Measurements from ENCODE around the gene SMPD1. TPM values are rescaled to one million over a fixed set of nuclear protein-coding genes. Genes with fewer than 3 reads are reported as not detected.

Gene SMPD1
- total and polyA plus RNA-seq, 9 of the 15 experiments (the other 6 are each of a cell fraction or from before 2014, with no cell fraction given) = 0.90 to 9.9 (median 5.2) TPM

GRCh38 chr11:6362873-6363678 is 27.2 kb upstream of the SMPD1 start:
- no peak overlapping the region for H2AFZ ChIP-seq (ENCODE audit: low read depth, low read length)
- H3K9me1 ChIP-seq (ENCODE audit: control insufficient read depth, insufficient read depth, low read length) = no peaks in the 10 kb centered on the region
- peak; percentile 90 for FAIRE-seq
- CTCF ChIA-PET (ENCODE audit: low intra/inter-chr PET ratio) = interaction anchor here (0.7 to 2.3 kb wide), 3 partner anchors 112 to 340 kb away, joined by 3 to 8 read pairs (median 4); no protein-coding TSS in a partner anchor
- no peaks in the 10 kb centered on the region for H4K20me1 ChIP-seq (replicated peaks; ENCODE audit: control insufficient read depth, insufficient read depth, low read length)
- WGBS (ENCODE audit: insufficient coverage, low coverage, missing lambda C conversion rate) = 37% methylated on average over 5 of the region's 6 CpGs
- POLR2A ChIA-PET = interaction anchor here (1.0 to 1.1 kb wide), 2 partner anchors 11 to 23 kb away, joined by 3 read pairs; no protein-coding TSS in a partner anchor
- no peak overlapping the region; a peak in 1 of 4 replicates for H3K9ac ChIP-seq (ENCODE audit: insufficient read depth in 1 of 2, low read depth in 2 of 2, low read length in 2 of 2)
- H3K79me2 ChIP-seq (ENCODE audit: control insufficient read depth, insufficient read depth, low read length) = no peaks in the 10 kb centered on the region
- peak; percentile 52 to 78 (median 62) for DNase-seq (ENCODE audit: extremely low read depth in 1 of 4, low spot score in 3 of 4)
- H3K4me3 ChIP-seq = no peak overlapping the region
- no TSS peak for BruUV-seq (replicated peaks)
- no peaks in the 10 kb centered on the region for H3K4me1 ChIP-seq (replicated peaks in 1 of 2; ENCODE audit: control insufficient read depth in 2 of 2, insufficient read depth in 2 of 2, low read length in 2 of 2)
- H3K36me3 ChIP-seq (ENCODE audit: control insufficient read depth, insufficient read depth, low read length) = no peaks in the 10 kb centered on the region
- no peaks in the 10 kb centered on the region for H3K9me3 ChIP-seq (replicated peaks; ENCODE audit: control insufficient read depth, insufficient read depth, low read depth, low read length)
- in situ Hi-C loops (cut with MboI) = no loop called here
- H3K4me2 ChIP-seq (ENCODE audit: insufficient read depth, low read length) = no peak overlapping the region
- intact Hi-C loops (cut with micrococcal nuclease) = loop anchor here (5.0 kb wide), 1 partner anchor 66 kb away; no protein-coding TSS in a partner anchor
- H3K27me3 ChIP-seq (ENCODE audit: control insufficient read depth in 2 of 2, insufficient read depth in 2 of 2, low read length in 2 of 2) = peaks cover 8 to 9% of the 10 kb centered on the region in 2 experiments; a peak in 2 of 5 replicates
- no peak overlapping the region for H3K27ac ChIP-seq (ENCODE audit: extremely low read depth, low read depth, low read length)
- peak; percentile 98 for ATAC-seq
- no peak for TF ChIP-seq PHB2 (IDR thresholded peaks at IDR 0.05; ENCODE audit: low read depth)
- no peak for TF ChIP-seq NFRKB (IDR thresholded peaks at IDR 0.05; ENCODE audit: low read depth)
- no peak for TF ChIP-seq C11orf30 (IDR thresholded peaks at IDR 0.05; ENCODE audit: low read depth)
- TF ChIP-seq MAFG (tag; conservative IDR thresholded peaks at IDR 0.05) = no peak
- no peak for TF ChIP-seq RCOR1 (IDR thresholded peaks at IDR 0.05; ENCODE audit: borderline replicate concordance in 1 of 2, low read depth in 2 of 2, low read length in 2 of 2)
- no peak for TF ChIP-seq ZNF347 (CRISPR knock-in tag; IDR thresholded peaks at IDR 0.05; ENCODE audit: low read depth)
- TF ChIP-seq NR3C1 (CRISPR knock-in tag; IDR thresholded peaks at IDR 0.05) = no peak
- TF ChIP-seq NEUROD1 (IDR thresholded peaks at IDR 0.05; ENCODE audit: borderline replicate concordance, low read depth, low read length, partially characterized antibody) = no peak
- TF ChIP-seq ZNF699 (CRISPR knock-in tag; IDR thresholded peaks at IDR 0.05; ENCODE audit: insufficient replicate concordance) = no peak
- TF ChIP-seq ZKSCAN1 (IDR thresholded peaks at IDR 0.05; ENCODE audit: low read depth, low read length) = no peak
- no peak for TF ChIP-seq BRCA1 (IDR thresholded peaks at IDR 0.05)
- TF ChIP-seq BRCA1 (CRISPR knock-in tag; IDR thresholded peaks at IDR 0.05) = no peak
- TF ChIP-seq, protein P1, sequence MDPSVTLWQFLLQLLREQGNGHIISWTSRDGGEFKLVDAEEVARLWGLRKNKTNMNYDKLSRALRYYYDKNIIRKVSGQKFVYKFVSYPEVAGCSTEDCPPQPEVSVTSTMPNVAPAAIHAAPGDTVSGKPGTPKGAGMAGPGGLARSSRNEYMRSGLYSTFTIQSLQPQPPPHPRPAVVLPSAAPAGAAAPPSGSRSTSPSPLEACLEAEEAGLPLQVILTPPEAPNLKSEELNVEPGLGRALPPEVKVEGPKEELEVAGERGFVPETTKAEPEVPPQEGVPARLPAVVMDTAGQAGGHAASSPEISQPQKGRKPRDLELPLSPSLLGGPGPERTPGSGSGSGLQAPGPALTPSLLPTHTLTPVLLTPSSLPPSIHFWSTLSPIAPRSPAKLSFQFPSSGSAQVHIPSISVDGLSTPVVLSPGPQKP (CRISPR knock-in tag; IDR thresholded peaks at IDR 0.05) = no peak
- peak; percentile 14 for TF ChIP-seq ZFP36 (IDR thresholded peaks at IDR 0.05; ENCODE audit: low read depth, low read length, partially characterized antibody)
- peak; percentile 85 to 87 (median 86) for TF ChIP-seq CTCF (IDR thresholded peaks at IDR 0.05 in 2 of 3, conservative IDR thresholded peaks at IDR 0.05 in 1 of 3; ENCODE audit: insufficient read depth in 2 of 3, low read depth in 1 of 3, low read length in 3 of 3)
- no peak for TF ChIP-seq VEZF1 (CRISPR knock-in tag; IDR thresholded peaks at IDR 0.05)
- no peak for TF ChIP-seq RAD51 (IDR thresholded peaks at IDR 0.05; ENCODE audit: borderline replicate concordance, low read depth)
- peak; percentile 27; the same call in 1 of the 2 replicates for TF ChIP-seq KLF16 (IDR thresholded peaks at IDR 0.05)
- TF ChIP-seq FUS (optimal IDR thresholded peaks at IDR 0.05; ENCODE audit: low read depth, low read length) = no peak

All from K562 (cell line).